HG03139 (cell line): ENCODE data around the gene CCDC102A.
A peak's percentile ranks its signal among the peaks of the same experiment; 100 is the strongest.
"Not testable (repeated sequence)": the region's sequence is repeated elsewhere in the genome, so short reads cannot be mapped to it uniquely, and the experiment has no call there.

Experiments used
- ATAC-seq: cut with Tn5 transposase; IDR thresholded peaks from one replicate; pipeline ENCODE4 v1.9.1; 2021; ENCODE audit not compliant: unreplicated experiment

Gene CCDC102A

GRCh38 chr16:57503366-57503765, 33.0 kb downstream of the CCDC102A start:
- no peak for ATAC-seq

- ATAC-seq = no peak
Observed at GRCh38 chr16:57502048-57502775, 34.2 kb downstream of the CCDC102A start.

GRCh38 chr16:57501492-57501891, 34.9 kb downstream of the CCDC102A start:
- no peak for ATAC-seq

- ATAC-seq = no peak
Observed at GRCh38 chr16:57500578-57501111, 35.7 kb downstream of the CCDC102A start.

- ATAC-seq = not testable (repeated sequence)
Observed at GRCh38 chr16:57499941-57500340, 36.4 kb downstream of the CCDC102A start.

- ATAC-seq = no peak
Observed at GRCh38 chr16:57498031-57498430, 38.3 kb downstream of the CCDC102A start.

- no peak for ATAC-seq
Observed at GRCh38 chr16:57497121-57497520, 39.2 kb downstream of the CCDC102A start.

- ATAC-seq = no peak
Observed at GRCh38 chr16:57493767-57494166, 42.6 kb downstream of the CCDC102A start.

- no peak for ATAC-seq
Observed at GRCh38 chr16:57489229-57489628, 47.1 kb downstream of the CCDC102A start.

- ATAC-seq = no peak
Observed at GRCh38 chr16:57486858-57487834, 49.2 kb downstream of the CCDC102A start.

GRCh38 chr16:57485916-57486857, 50.2 kb downstream of the CCDC102A start, which contains the start of gene DOK4:
Gene DOK4, minus strand, starts transcription at chr16:57486493. Its CDS starts 6,986 bp downstream, at chr16:57479507.
- peak; percentile 86 for ATAC-seq

- no peak for ATAC-seq
Observed at GRCh38 chr16:57485091-57485915, 51.1 kb downstream of the CCDC102A start.

- ATAC-seq = no peak
Observed at GRCh38 chr16:57484515-57485005, 51.8 kb downstream of the CCDC102A start.

GRCh38 chr16:57483725-57484514, 52.5 kb downstream of the CCDC102A start:
- ATAC-seq = no peak

- ATAC-seq = no peak
Observed at GRCh38 chr16:57482845-57483545, 53.4 kb downstream of the CCDC102A start.

GRCh38 chr16:57481421-57481820, 55.0 kb downstream of the CCDC102A start:
- ATAC-seq = no peak

- no peak for ATAC-seq
Observed at GRCh38 chr16:57480754-57481230, 55.6 kb downstream of the CCDC102A start.
